B cell (primary cell): Measurements from ENCODE around the gene AK4. TPM values are rescaled to one million over a fixed set of nuclear protein-coding genes. Genes with fewer than 3 reads are reported as not detected.

Experiments
- ATAC-seq: fragments of 200-7000 bp; cut with Tn5 transposase; one replicate; pipeline ENCODE4 v1.10.0; 2021; ENCODE audit warnings: low read depth, mild to moderate bottlenecking, moderate number of reproducible peaks, moderate library complexity
- CTCF ChIA-PET: fragments of 350-600 bp; sonication (Branson Sonifier 250); formaldehyde crosslinking; loops from one replicate; lab custom pipeline; 2021; ENCODE audit warnings: antibody characterized with exemption, inconsistent platforms; lab: Charles Lee
- POLR2A ChIA-PET: fragments of 350-600 bp; sonication (Branson Sonifier 250); formaldehyde crosslinking; loops from one replicate; lab custom pipeline; 2021; ENCODE audit warnings: antibody characterized with exemption; lab: Charles Lee
- DNase-seq: peaks from one replicate; pipeline ENCODE4 v3.0.0; 2013
- H2AFZ ChIP-seq: 2 replicates; pipeline ENCODE4 v1.6.1; 2012; ENCODE audit warnings: mild to moderate bottlenecking, low read depth, low read length; ENCODE audit not compliant: insufficient read depth, poor library complexity, severe bottlenecking
- H3K27ac ChIP-seq, 2 donors: 1 replicate in 1 of 2; 2 replicates in 1 of 2; pipeline ENCODE4 v1.5.1; 2012 to 2013; ENCODE audit warnings: low read length in 2 of 2, mild to moderate bottlenecking in 2 of 2, moderate library complexity in 1 of 2
- H3K27me3 ChIP-seq, 4 experiments: fragments of 200-600 bp in 1 of 4; sonication (generic) in 1 of 4; replicated peaks in 1 of 4; 1 replicate in 2 of 4; 2 replicates in 2 of 4; pipeline versions ENCODE4 v1.6.1 to v1.7.0; 2013 to 2016; ENCODE audit warnings: low read length in 3 of 4, mild to moderate bottlenecking in 2 of 4, mixed read lengths in 1 of 4, moderate library complexity in 1 of 4; ENCODE audit not compliant: insufficient read depth in 4 of 4, control insufficient read depth in 3 of 4; ENCODE audit errors: control extremely low read depth in 1 of 4
- H3K36me3 ChIP-seq, 2 experiments: replicated peaks in 1 of 2; 1 replicate in 1 of 2; 2 replicates in 1 of 2; pipeline versions ENCODE4 v1.6.1 to v1.7.1; 2013; ENCODE audit warnings: low read length in 1 of 2; ENCODE audit not compliant: insufficient read depth in 2 of 2, control insufficient read depth in 1 of 2; ENCODE audit errors: control extremely low read depth in 1 of 2, extremely low read depth in 1 of 2
- H3K4me1 ChIP-seq, 2 donors: fragments of 200-600 bp in 1 of 2; sonication (generic) in 1 of 2; 1 replicate in 1 of 2; 2 replicates in 1 of 2; pipeline versions ENCODE4 v1.5.1 to v1.6.1; 2013 to 2017; ENCODE audit warnings: low read length in 2 of 2; ENCODE audit not compliant: control insufficient read depth in 2 of 2, insufficient read depth in 2 of 2
- H3K4me2 ChIP-seq: replicated peaks from 2 replicates; pipeline ENCODE3; 2012; ENCODE audit warnings: mild to moderate bottlenecking, low read depth, low read length; ENCODE audit not compliant: poor library complexity, severe bottlenecking
- H3K4me3 ChIP-seq, 5 experiments: fragments of 200-600 bp in 1 of 5; sonication (generic) in 1 of 5; 1 replicate in 3 of 5; 2 replicates in 2 of 5; pipeline versions ENCODE4 v1.5.1 to v1.7.0; 2011 to 2016; ENCODE audit warnings: low read length in 4 of 5, mild to moderate bottlenecking in 4 of 5, low read depth in 2 of 5, control low read depth in 1 of 5, moderate library complexity in 1 of 5; ENCODE audit not compliant: insufficient read depth in 1 of 5; ENCODE audit errors: control extremely low read depth in 1 of 5, extremely low read depth in 1 of 5
- H3K79me2 ChIP-seq: fragments of 200-600 bp; sonication (generic); one replicate; pipeline ENCODE4 v1.6.0; 2016; ENCODE audit warnings: low read length; ENCODE audit not compliant: control insufficient read depth, insufficient read depth
- H3K9ac ChIP-seq: fragments of 200-600 bp; sonication (generic); 2 replicates; pipeline ENCODE4 v1.6.1; 2017; ENCODE audit warnings: mild to moderate bottlenecking, low read length, moderate library complexity
- H3K9me3 ChIP-seq, 3 donors: one replicate each; pipeline versions ENCODE4 v1.6.1 to v1.7.1; 2013; ENCODE audit warnings: low read length in 2 of 3; ENCODE audit not compliant: control insufficient read depth in 2 of 3, insufficient read depth in 1 of 3; ENCODE audit errors: control extremely low read depth in 1 of 3
- H4K20me1 ChIP-seq: 2 replicates; pipeline ENCODE4 v1.6.0; 2012; ENCODE audit warnings: mild to moderate bottlenecking, low read length; ENCODE audit not compliant: insufficient read depth, control insufficient read depth, poor library complexity, severe bottlenecking
- H3K27ac Mint-ChIP-seq: one replicate; pipeline ENCODE4 v1.8.0; 2021; ENCODE audit warnings: mixed read lengths
- H3K27me3 Mint-ChIP-seq: one replicate; pipeline ENCODE4 v1.8.0; 2021; ENCODE audit warnings: mixed read lengths
- H3K4me1 Mint-ChIP-seq: one replicate; pipeline ENCODE4 v1.8.0; 2021; ENCODE audit warnings: mixed read lengths
- H3K4me3 Mint-ChIP-seq: one replicate; pipeline ENCODE4 v1.8.0; 2021; ENCODE audit warnings: mixed read lengths
- H3K9me3 Mint-ChIP-seq: one replicate; pipeline ENCODE4 v1.8.0; 2022; ENCODE audit warnings: mixed read lengths; ENCODE audit not compliant: insufficient read depth
- EZH2 ChIP-seq: IDR thresholded peaks from 2 replicates; pipeline ENCODE4 v1.6.1; 2012; ENCODE audit warnings: borderline replicate concordance, low read depth, mild to moderate bottlenecking, moderate library complexity, low read length; ENCODE audit not compliant: insufficient read depth, poor library complexity, severe bottlenecking
- WGBS: methylation state at CpG from one replicate; pipeline ENCODE4 v1.1.5; 2013; ENCODE audit warnings: missing lambda C conversion rate; ENCODE audit not compliant: insufficient coverage; 5-methylcytosine and 5-hydroxymethylcytosine counted together
- intact Hi-C: fragments of 100-400 bp; cut with micrococcal nuclease; formaldehyde crosslinking; loops from one replicate; pipeline ENCODE4 v1.10.0; 2022
- polyA plus RNA-seq: library from polyadenylated mRNA; depleted of rRNA; stranded (reverse); fragments of >200 nt; gene quantifications from 2 replicates; pipeline ENCODE4 v1.2.3, GENCODE V29; 2012
- total RNA-seq, 2 donors: library from RNA; stranded (reverse); fragments of 120-200 nt in 1 of 2; gene quantifications; 1 replicate in 1 of 2; 2 replicates in 1 of 2; pipeline versions ENCODE4 v1.2.3 to v1.2.4, GENCODE V29; 2013 to 2022
- TF ChIP-seq, protein P1 (sequence below): fragments of 200-600 bp; IDR thresholded peaks from one replicate; pipeline ENCODE4 v1.8.0; 2022; ENCODE audit warnings: antibody characterized with exemption, mild to moderate bottlenecking

AK4 gene
- total and polyA plus RNA-seq, 2 donors (not counting 1 experiment from before 2014, with no cell fraction given), result 0.34 TPM; not detected in 1

DNA sequence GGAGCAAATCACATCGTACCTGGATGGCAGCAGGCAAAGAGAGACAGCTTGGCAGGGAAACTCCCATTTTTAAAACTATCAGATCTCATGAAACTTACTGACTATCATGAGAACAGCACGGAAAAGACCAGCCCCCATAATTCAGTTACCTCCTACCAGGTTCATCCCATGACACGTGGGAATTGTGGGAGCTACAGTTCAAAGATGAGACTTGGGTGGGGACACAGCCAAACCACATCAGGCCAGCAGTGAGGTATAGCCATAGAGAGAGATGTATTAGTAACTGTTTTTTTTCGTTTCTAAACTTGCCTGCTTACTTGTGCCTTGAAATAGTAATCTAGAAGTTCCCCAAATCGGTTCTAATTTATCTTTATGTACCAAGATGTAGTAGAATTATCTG, 48.9 kb downstream of the AK4 start:
- no peaks in the 10 kb centered on the region for H3K9me3 Mint-ChIP-seq
- no peak for TF ChIP-seq EZH2
- TF ChIP-seq, protein P1, sequence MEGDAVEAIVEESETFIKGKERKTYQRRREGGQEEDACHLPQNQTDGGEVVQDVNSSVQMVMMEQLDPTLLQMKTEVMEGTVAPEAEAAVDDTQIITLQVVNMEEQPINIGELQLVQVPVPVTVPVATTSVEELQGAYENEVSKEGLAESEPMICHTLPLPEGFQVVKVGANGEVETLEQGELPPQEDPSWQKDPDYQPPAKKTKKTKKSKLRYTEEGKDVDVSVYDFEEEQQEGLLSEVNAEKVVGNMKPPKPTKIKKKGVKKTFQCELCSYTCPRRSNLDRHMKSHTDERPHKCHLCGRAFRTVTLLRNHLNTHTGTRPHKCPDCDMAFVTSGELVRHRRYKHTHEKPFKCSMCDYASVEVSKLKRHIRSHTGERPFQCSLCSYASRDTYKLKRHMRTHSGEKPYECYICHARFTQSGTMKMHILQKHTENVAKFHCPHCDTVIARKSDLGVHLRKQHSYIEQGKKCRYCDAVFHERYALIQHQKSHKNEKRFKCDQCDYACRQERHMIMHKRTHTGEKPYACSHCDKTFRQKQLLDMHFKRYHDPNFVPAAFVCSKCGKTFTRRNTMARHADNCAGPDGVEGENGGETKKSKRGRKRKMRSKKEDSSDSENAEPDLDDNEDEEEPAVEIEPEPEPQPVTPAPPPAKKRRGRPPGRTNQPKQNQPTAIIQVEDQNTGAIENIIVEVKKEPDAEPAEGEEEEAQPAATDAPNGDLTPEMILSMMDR, result no peak
- no peak overlapping the region for H3K4me3 ChIP-seq
- peaks cover 12% of the 10 kb centered on the region for H3K27me3 Mint-ChIP-seq
- no peaks in the 10 kb centered on the region for H3K9me3 ChIP-seq
- intact Hi-C loops, result no loop called here
- H3K79me2 ChIP-seq, result no peaks in the 10 kb centered on the region
- ATAC-seq, result no peak
- H3K9ac ChIP-seq, result no peak overlapping the region
- no peak overlapping the region for H3K27ac ChIP-seq
- POLR2A ChIA-PET, result no interaction called here
- no peaks in the 10 kb centered on the region for H3K36me3 ChIP-seq
- H3K27me3 ChIP-seq, result peaks cover 0 to 4% (median 0%) of the 10 kb centered on the region in 4 experiments
- H3K4me1 ChIP-seq, result no peaks in the 10 kb centered on the region
- no peak for DNase-seq
- H3K4me1 Mint-ChIP-seq, result no peaks in the 10 kb centered on the region
- H3K4me2 ChIP-seq, result no peak overlapping the region
- no peaks in the 10 kb centered on the region for H4K20me1 ChIP-seq
- no peak overlapping the region for H3K27ac Mint-ChIP-seq
- 100% methylated on average over 1 of the region's 5 CpGs for WGBS
- CTCF ChIA-PET, result no interaction called here
- no peak overlapping the region for H3K4me3 Mint-ChIP-seq
- no peak overlapping the region for H2AFZ ChIP-seq

DNA sequence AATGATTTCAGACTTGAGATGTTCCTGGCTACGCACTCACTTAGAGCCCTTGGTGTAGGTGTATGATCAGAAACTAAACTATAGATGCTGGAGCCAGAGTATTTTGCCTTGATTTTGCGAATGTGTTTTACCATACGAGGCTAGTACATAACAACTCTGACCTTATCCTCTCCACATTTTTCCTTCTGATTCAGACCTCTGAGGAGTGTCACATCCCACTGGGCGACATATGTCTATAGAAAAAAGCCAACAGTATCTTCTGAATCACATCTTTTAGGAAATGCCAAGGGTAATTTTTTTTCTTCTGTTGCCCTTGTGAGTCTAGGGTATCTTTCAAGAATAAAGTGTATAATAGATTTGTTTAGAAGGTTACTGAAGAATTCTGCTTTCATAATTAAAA, 49.6 kb downstream of the AK4 start:
- ChIA-PET CTCF (interaction anchor here (1.0 kb wide), 1 partner anchor 12 kb away, joined by 4 read pairs; no protein-coding TSS in a partner anchor), POLR2A (no interaction called here)
- Mint-ChIP-seq H3K27me3 (peaks cover 12% of the 10 kb centered on the region), H3K9me3 (no peaks in the 10 kb centered on the region), H3K27ac (no peak overlapping the region), H3K4me3 (no peak overlapping the region), H3K4me1 (no peaks in the 10 kb centered on the region)
- no peaks in the 10 kb centered on the region for H3K4me1 ChIP-seq
- WGBS, result no CpG with 5 or more reads among the region's 4 CpGs
- TF ChIP-seq, protein P1, result no peak
- H3K9me3 ChIP-seq, result no peaks in the 10 kb centered on the region
- H3K4me3 ChIP-seq, result no peak overlapping the region
- no peak for ATAC-seq
- no peak overlapping the region for H3K27ac ChIP-seq
- H3K27me3 ChIP-seq, result peaks cover 0 to 3% (median 0%) of the 10 kb centered on the region in 4 experiments
- DNase-seq, result no peak
- H4K20me1 ChIP-seq, result no peaks in the 10 kb centered on the region
- no peak overlapping the region for H2AFZ ChIP-seq
- intact Hi-C loops, result no loop called here
- no peak overlapping the region for H3K9ac ChIP-seq
- no peaks in the 10 kb centered on the region for H3K36me3 ChIP-seq
- no peak overlapping the region for H3K4me2 ChIP-seq
- H3K79me2 ChIP-seq, result no peaks in the 10 kb centered on the region
